HG02623 (cell line): ENCODE measurements around the gene LOXL4.
"Not testable (repeated sequence)": the region's sequence is repeated elsewhere in the genome, so short reads cannot be mapped to it uniquely, and the experiment has no call there.

Experiments used
- ATAC-seq: cut with Tn5 transposase; IDR thresholded peaks from one replicate; pipeline ENCODE4 v1.9.1; 2021; ENCODE audit warnings: moderate library complexity; ENCODE audit not compliant: unreplicated experiment

The LOXL4 gene

DNA sequence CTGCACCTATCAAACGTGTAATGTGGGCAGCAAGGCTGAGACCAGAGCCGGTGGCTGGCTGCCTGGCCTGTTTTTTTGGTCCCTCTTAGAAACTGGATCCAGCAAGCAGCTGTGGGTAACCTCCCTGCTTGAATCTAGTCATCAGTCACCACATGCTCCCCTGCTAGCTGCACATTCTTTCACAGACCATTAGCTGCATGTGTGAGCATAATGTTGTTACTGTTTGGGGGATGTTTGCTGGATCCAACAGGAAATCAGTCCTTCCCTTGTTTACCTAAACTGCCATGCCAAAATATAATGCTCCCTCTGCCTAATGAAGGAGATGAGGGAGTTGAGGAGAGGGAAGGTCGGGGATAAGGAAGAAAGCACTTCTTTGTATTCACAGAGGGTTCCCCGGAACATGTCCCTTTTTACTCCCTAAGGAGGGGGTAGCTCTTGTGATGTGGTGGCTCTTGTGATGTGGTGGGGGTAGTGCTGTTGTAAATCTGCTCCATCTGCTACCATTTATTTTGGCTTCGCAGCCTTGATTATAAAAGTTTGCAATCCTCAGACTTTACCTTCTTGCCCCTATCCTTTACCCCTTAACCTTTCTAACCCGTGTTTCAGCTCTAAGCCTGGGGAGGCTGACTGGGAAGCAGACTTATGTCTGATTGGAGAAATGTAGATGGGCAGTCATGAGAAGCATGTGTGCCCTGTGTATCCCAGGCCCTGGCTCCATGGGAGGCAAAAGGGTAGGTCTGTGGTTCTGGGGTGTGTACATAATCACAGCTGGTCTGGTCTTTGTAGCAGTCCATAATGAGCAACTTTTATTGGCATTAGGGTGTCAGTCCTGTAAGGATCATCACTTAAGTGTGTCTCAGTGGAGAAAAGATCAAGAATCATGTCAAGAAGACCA, 20.8 kb downstream of the LOXL4 start:
- ATAC-seq = no peak

DNA sequence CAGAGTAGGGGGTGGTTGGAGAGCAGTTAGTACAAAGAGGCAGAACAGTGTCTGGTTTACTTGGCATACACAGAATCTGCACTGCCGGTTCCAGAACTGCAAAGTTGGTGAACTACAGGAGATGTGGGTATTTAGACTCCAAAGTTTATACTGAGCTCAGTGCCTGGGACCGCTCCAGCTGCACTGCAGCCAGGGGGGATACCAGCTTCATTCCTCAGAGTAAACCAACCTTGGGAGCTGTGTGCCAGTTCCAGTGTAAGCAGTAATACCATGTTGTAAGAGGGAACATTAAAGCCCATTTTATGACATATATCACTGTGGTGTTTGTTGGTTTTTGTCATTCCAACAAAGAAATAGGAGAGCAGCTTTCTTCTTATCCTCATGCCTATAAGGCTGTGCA, 23.4 kb downstream of the LOXL4 start:
- no peak for ATAC-seq

DNA sequence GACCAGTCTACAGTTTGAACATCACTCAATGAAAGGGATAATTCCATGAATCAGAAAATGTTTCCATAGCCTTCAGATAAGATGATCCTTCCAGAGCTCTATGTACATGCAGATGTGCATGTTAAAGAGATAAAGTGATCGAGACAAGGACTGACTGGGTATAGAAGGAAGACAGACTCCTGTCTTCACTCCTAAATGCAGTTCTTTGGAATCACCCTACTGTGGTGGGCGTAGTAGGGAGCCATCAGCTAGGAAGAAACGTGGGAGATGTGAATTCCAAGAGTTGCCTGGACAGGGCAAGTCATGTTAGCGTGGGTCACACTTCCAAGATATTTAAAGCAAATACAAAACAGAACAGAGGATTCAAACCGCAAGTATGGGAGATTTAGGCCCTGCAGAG, 23.9 kb downstream of the LOXL4 start:
- no peak for ATAC-seq

DNA sequence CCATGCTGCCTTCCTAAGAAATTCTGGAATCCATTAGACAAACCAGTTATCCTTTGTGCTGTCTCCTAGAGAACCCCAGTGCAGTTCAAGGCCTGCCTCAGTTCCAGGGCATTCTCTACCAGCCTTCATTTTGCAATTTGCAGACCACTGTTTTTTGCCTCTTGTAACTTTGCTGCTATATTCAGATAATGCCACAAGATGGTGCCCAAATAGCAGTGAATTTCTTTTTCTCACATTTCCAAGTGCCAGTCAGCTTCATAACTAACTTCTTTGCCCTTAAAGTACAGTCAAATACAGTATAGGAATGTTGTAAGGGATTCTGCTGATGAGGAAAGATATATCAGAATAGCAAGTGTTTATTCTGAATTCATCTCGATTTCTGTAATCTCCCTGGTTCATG, 25.2 kb downstream of the LOXL4 start:
- ATAC-seq = no peak

DNA sequence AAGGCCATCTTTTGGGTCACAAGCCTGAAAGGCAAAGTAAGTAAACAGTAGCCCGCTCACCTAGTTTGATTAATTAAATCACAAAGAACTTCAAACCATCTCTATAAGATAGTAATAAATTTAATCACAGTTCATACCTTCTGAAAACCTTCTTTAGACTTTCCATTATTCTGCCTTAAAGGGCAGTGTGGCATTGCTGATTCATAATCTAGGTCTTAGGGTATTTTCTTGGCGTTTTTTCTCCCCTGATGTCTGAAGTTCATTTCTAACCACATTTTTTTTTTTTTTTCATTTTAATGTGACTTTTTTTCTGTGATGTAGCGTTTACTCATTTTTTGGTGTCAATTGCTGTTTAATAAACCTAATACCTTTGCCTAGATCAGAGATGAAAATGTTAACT, 27.5 kb downstream of the LOXL4 start:
- ATAC-seq = no peak

DNA sequence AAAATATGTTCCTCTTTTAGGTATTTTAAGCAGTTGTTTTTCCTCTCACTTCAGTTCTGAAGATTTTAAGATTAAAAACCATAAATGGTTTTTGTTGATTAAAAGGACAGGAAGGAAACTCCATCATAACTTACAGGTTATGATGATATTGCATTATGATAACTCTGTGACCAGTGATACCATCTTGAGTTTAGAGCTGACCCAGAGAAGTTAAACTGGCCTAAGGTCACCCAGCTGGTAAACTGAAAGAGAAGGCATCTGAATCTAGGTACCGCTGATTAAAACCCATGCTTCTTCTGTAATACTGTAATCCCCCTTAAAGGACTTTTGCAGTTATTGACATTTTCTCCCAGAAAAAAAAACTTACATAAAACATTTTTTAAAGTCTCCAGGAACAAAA, 29.6 kb downstream of the LOXL4 start:
- ATAC-seq = no peak

DNA sequence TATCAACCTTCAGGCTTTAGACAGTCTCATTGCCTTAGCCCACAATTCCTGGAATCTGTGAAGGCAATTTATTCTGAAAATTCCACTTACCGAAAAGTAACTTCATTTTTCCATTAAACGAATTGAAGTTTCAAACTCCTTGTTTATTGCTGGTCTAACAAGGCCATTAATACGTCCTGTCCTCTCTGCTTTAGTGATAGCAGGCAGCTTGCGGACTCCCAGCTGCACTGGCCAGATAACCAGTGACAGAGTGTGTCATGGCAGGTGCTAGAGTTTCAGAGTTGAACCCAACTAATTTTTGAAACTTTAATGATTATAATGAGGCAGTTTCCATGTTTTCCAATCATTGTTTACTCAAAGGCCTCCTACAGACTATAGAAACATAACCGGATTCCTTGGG, 31.1 kb downstream of the LOXL4 start:
- no peak for ATAC-seq

DNA sequence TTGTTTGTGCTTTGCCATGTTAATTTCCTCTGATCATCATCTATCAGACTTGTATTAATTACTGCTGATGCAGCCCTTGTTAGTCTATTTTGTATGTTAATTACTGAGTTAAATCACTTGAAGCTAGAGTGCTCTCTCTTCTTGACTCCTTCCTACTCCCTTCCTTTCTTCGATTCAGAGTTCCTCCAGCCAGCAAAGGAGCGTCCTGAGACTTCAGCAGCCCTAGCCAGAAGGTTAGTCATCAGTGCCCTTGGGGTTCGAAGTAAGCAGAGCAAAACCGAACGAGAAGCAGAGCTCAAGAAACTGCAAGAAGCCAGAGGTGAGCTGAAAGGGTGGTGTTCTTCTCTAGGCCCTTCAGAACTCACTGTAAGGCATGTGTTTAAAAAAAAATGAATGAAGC, 32.1 kb downstream of the LOXL4 start:
- no peak for ATAC-seq

DNA sequence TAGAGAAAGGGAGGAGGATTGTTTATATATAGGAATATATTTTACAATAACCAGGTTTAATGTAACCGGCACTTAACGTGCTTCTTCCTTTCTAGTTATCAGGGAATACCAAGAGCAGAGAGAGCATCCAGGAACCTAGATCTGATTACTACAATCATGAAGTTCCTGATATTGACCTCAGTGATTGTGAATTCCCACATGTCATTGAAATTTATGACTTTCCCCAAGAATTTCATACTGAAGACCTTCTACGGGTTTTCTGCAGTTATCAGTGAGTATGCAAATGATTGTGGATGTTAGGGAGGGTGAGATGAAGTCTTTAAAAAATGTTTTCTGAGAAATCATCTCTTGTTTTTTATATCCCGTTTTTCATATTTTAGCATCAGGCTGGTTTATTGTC, 36.6 kb downstream of the LOXL4 start:
- ATAC-seq = no peak

DNA sequence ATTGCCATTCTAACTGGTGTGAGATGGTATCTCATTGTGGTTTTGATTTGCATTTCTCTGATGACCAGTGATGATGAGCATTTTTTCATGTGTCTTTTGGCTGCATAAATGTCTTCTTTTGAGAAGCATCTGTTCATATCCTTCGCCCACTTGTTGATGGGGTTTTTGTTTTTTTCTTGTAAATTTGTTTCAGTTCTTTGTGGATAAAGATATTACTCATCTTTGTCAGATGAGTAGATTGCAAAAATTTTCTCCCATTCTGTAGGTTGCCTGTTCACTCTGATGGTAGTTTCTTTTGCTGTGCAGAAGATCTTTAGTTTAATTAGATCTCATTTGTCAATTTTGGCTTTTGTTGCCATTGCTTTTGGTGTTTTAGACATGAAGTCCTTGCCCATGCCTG, 39.7 kb downstream of the LOXL4 start:
- ATAC-seq = not testable (repeated sequence)

DNA sequence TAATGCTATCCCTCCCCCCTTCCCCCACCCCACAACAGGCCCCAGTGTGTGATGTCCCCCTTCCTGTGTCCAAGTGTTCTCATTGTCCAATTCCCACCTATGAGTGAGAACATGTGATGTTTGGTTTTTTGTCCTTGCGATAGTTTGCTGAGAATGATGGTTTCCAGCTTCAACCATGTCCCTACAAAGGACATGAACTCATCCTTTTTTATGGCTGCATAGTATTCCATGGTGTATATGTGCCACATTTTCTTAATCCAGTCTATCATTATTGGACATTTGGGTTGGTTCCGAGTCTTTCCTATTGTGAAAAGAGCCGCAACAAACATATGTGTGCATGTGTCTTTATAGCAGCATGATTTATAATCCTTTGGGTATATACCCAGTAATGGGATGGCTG, 40.3 kb downstream of the LOXL4 start:
- ATAC-seq = not testable (repeated sequence)

DNA sequence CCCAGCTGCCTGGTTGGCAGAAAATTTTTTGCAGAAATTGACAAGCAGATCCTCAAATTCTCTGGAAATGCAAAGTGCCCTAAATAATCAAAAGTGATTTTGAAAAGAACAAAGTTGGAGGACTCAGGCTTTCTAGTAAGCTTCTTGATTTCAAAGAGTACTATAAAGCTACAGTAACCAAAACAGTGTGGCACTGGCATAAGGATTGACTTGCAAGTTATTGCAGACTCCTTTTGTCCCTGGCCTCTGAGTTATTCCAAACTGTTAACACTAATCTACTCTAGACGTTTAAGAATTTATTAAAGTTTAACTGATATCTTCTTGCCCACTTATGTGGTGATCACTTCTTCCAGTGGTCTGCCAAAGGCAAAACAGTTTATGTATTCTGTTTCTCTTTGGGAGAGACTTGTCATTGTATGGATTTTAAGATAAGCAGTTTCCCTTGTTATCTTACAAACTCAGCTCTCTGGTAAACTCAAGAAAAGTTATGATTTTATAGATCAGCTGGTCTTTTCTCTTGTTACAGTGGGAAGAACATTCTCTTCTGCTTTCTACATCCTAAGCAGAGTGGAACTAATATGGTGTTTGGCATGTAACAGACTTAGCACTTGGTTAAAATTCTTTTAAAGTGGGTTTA, 41.4 kb downstream of the LOXL4 start:
- ATAC-seq = no peak

DNA sequence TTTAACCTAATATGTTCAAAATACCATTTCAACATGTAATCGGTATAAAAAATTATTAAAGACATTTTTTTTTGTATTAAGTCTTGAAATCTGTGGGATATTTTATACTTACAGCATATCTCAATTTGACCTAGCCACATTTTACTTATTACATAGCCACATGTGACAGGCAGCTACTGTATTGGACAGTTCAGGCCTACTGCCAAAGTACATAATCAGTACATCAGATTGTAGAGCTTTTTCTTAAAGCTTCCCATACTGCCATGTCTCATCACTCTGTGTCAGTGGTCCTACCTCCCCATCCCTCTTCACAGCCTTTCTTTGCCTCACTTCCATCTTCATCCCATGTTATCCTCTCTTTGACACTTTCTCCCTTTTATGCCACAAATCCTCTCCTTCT, 43.0 kb downstream of the LOXL4 start:
- no peak for ATAC-seq

DNA sequence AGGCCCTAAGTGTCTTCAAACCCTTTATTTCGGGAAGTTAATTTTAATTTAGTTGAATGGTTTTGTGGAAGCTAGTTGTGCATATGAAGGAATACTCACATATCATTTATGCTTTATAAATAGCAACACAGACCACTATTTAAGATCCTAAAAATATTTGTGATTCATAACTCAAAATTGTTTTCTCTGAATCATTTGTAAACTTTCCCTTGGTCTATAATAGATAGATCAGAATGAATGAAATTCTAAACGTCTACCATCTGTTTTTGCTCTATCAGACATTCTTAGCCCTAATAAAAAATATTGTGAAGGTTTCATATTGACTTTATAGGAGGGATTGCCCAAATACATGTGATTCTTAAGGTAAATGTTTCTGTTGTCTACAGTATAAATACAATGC, 43.5 kb downstream of the LOXL4 start:
- no peak for ATAC-seq

DNA sequence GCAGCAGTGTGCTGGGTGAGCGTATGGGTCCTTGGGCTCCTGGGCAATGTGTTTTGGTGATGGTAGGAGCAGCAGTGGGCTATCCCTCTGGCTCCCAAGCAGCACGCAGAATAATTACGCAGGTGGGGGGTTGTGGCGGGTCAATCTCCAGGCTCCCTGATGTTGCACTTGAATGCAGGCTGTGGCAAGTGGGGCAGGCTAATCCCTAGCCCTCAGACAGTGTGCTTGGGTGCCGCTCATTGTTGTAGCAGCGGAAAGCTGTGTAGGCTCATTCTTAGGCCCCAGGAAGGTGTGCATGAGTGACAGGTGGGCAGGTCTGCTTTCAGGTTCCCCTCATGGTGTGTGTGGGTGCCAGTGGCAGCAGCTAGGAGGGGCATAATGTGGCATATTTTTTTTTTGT, 44.1 kb downstream of the LOXL4 start:
- no peak for ATAC-seq

DNA sequence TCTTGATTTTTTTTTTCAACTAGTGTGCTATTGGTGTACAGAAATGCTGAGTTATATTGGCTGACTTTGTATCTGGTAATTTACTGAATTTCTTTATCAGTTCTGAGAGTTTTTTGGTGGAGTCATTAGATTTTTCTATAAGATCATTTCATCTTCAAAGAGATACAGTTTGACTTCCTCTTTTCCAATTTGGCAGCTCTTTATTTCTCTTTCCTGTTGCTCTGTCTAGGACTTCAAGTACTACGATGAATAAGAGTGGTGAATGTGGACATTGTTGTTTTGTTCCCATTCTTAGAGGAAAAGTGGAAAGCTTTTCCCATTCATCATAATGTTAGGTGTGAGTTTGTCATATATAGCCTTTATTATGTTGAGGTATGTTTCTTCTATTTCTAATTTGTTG, 50.2 kb downstream of the LOXL4 start:
- no peak for ATAC-seq

DNA sequence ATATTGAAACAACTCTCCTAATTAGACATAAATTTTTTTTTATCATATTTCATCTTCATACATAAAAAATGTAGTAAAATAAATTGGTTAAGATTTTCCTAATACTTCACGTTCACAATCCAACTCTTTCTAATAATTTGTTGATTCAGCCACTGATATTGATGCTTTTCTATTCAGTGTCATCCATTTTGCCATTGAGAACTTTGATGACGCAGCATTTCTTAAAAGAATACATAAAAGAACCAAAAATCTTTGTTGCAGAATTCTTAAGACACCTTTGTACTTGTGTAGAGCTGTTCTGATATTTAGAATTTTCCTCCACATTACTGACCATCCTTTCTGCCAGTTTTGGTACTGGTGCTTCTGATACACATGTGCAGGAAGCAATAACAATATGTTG, 52.6 kb downstream of the LOXL4 start:
- ATAC-seq = no peak

DNA sequence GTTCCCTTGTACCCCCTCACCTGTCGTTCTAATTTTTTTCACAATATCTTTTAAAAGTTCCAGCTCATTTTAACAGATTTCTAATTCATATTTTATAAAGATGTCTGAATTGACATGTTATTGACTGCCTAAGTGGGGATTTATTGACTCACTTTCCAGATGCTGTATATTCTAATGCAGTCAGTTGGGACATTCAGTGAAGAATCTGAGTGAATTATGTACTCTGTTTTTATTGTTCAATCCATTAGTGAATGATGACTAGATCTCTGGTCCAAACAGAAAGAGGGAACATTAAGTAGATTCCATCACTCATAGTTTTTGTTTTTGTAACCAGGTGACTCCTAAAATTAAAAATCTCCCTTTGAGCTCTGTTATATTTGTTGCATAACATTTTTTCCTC, 54.3 kb downstream of the LOXL4 start:
- ATAC-seq = no peak

DNA sequence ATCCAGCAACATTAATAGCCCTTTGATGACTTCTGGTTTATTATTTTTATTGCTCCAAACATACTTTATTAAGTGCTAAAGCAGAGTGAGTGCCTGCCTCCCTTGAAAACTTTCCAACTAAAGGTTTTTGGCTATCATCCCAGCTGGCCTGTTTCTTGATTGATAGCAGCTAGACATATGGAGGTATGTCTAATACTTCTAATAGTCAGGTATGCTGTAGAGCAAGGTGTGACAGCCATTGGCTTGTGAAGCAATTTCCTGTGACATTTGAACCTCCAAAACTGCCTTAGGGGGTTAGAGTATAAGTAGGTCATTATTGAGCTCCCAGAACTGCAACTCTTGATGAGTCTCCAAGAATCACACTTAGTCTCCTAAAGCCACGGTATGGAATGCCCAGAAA, 55.8 kb downstream of the LOXL4 start:
- ATAC-seq = no peak

DNA sequence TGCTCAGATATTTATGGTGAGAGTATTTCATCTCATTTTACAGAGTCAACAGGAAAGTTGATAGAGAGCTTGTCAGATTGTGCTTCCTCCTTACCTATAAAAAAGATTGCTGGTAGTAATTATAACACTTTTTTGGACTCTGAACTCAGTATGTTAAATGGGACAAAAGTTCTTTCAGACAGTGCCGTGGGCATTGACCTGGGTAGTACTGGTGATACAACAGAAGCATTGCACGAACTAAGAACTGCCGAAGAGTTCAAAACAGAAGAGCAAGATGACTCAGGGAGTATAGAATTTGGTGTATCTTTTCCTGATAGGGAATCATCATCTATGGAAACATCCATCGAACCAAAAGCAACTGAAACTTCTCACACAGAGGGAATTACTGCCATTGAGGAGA, 58.6 kb downstream of the LOXL4 start:
- no peak for ATAC-seq

DNA sequence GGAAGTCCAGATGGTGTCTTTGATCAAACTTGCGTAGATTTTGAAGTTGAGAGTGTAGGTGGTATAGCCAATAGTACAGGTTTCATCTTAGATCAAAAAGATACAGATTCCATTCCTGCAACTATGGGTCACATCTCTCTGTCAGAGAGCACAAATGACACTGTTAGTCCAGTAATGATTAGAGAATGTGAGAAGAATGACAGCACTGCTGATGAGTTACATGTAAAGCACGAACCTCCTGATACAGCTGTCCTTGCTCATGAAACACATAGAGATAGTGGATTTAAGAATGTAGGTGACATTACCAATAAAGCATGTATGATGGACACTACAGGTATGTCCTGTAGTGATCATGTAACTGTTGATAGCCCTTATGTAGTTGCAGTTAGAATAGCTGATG, 59.1 kb downstream of the LOXL4 start:
- no peak for ATAC-seq

DNA sequence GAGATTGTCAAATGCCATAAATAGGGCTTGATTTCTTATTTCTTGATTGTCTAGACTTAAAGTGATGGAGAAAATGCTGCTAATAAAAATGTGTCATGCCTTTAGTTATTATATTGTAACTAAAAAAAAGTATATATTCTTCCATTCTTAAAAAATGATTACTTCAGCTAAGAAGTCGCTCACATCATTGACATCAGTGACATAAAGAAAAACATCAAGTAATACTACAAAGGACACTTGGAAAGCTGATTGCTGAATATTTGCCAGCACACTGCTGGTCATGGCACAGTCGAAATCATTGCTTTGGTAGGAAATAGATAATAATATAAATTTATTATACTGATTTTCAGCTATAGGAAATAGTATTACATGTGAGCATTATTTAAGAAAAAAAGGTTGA, 62.6 kb downstream of the LOXL4 start:
- ATAC-seq = no peak

DNA sequence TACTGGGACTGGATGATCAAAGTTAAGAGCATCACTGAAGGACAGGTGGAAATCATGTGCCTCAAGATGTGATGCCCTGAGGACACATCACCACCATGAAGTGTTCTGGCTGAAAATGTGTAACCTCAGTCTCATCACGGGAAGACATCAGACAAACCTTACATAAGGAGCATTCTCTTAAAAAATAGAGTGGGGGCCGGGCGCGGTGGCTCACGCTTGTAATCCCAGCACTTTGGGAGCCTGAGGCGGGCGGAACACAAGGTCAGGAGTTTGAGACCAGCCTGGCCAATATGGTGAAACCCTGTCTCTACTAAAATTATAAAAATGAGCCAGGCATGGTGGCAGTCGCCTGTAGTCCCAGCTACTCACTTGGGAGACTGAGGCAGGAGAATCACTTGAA, 65.6 kb downstream of the LOXL4 start:
- ATAC-seq = no peak
